Myocyte (in vitro differentiated cells): ENCODE measurements around the gene RNF130. TPM values are rescaled to one million over a fixed set of nuclear protein-coding genes. Genes with fewer than 3 reads are reported as not detected.
"Not testable (repeated sequence)": the region's sequence is repeated elsewhere in the genome, so short reads cannot be mapped to it uniquely, and the experiment has no call there.

Experiments
- DNase-seq: peaks from one replicate; pipeline ENCODE4 v3.0.0-alpha.2; 2012; ENCODE audit warnings: low read depth
- total RNA-seq: library from RNA; depleted of rRNA; stranded (reverse); fragments of >200 nt; gene quantifications from 2 replicates; pipeline ENCODE4 v1.2.3, GENCODE V29; 2014

The RNF130 gene
- total RNA-seq, 1 donor from 2014 or later, result 36.8 TPM

- no peak for DNase-seq
Measured at GRCh38 chr5:180103487-180104167, 32.1 kb upstream of the RNF130 start.

DNA sequence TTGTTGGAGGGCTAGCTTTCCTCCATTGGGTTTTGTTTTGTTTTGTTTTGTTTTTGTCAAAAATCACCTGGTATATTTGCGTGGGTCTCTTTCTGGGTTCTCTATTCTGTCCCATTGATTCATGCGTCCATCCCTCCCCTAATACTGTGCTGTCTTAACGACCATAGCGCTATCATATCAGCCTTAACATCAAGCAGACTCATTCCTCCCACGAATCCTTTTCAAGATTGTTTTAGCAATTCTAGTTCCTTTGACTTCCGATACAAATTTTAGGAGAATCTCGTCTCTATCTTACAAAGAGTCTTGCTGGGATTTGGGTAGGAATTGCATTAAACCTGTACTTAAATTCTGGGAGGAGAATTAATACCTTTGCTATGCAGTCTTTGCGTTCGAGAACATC lies 31.1 kb upstream of the RNF130 start:
- DNase-seq, result no peak

- no peak for DNase-seq
Measured at GRCh38 chr5:180101451-180102105, 30.0 kb upstream of the RNF130 start.

DNA sequence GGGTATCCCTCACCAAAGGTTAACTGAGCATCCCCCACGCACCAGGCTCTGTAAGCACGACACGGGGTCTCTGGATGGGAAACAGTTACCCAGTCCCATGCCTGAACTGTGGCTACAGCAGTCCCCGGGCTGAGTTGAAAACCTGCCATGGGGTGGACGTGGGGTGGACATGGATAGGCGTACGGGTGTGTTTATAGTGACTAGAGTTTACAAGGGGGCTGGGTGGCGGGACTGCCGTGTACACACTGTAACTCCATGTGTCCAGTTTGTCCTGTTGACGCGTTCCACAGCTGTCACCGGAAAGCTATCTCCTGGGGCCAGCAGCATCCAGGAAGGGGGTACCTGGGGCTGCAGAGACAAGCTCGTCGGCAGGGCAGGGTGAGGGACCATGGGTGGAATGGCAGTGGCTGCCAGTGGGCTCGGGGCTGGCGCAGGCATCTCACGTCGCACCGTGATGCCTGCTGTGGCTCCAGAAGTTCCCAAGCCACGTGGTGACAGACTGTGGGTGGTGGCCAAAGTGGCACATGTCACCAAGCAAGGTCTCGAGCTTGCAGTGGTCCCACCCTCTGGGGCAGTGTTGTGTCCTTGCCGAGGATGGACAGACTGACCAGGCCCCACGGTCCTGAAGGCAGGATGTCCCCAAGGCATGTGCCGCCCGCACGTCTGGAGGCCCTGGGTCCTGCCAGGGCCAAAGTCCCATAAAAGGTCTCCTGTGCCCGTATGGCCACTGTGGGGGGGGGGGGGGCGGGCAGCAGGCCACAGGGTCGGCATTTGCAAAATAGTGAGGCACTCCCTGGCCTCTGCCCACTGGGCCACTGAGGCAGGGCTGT lies 29.3 kb upstream of the RNF130 start:
- no peak for DNase-seq

DNA sequence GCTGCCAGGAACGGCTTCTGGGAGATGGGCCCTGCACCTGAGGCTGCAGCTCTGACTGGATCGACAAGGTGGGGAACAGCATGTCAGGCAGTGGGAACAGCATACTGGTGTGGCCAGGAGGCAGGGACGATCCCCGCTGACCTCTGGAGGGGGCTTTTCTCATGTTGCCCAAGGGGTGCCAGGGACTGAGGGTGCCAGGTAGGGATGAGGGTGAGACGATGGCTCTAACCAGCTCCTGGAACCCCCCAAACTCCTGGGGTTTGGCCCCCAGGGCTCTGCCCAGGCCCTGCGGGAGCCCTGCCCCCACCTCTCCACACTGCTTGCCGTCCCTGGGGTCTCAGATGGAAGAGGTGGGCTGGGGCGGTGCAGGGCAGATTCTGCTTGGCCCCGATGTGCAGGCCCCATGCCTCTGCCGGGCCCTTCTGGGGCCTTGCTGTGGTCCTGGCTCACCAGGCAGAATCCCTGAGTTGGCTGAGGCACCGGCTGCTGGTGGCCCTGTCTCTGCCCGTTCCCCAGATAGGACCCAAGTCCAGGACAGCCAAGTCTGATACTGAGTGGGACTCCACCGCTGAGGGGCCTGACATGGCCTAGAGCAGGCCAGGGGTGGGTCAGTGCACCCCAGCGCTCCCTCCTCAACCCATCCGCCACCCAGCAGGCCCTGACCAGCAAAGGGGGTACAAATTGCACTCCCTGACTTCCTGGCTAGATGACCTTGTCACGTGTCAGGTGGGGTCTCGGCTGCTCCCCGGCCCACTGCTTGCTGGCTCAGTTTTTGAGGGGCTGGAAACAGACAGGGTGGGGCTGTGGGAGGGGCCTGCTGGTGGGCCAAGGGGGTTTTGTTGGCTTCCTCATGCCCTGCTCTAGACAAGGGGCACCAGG lies 28.4 kb upstream of the RNF130 start:
- DNase-seq, result no peak

DNA sequence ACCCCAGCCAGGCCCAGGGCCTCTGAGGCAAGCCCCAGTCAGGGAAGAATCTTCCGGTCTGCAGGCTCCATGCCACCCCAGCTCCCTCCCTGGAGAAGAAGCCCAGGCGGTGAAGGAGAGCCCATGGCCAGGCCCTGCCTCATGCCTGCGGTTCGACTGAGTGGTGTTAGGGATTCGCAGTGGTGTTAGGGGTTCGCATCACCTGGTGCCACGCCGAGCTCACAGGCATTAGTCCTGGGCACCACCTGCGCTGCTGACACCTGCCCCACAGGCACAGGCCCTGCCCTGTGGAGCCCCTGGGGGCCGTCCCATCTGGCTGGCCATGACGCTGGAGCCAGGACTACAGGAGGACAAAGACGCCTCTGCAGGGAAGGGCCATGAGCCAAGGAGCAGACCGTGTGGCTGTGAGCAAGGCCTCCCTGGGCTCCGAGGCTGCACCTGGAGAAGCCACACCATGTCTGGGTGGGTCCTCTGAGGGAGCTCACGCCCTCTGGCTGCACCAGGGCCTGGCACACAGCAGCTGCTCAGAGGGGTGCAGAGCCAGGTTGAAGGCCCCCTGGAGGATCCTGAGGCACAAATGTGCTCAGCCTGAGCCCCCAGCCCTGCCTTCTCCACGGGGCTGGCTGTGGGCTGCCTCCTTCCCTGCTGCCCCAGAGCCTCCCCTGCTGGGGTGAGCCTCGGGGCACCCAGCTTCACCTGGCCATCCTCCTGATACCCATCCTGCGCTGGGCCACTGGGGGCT lies 27.6 kb upstream of the RNF130 start:
- DNase-seq, result no peak

DNA sequence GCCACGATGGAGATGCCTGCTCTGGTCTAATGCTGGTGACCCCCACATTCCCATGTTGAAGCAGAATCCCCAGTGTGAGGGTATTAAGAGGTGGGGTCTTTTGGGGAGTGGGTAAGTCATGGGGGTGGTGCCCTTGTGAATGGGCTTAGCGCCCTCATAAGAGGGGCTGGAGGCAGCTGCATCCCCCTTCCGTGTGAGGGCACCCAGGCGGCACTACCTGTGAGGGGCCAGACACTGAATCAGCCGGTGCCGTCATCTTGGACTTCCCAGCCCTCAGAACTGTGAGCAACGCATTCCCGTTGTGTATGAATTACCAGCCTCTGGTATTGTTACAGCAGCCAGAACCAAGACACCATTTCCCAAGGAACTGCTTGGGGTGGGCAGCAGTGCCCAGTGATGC lies 27.0 kb upstream of the RNF130 start:
- DNase-seq, result no peak

DNA sequence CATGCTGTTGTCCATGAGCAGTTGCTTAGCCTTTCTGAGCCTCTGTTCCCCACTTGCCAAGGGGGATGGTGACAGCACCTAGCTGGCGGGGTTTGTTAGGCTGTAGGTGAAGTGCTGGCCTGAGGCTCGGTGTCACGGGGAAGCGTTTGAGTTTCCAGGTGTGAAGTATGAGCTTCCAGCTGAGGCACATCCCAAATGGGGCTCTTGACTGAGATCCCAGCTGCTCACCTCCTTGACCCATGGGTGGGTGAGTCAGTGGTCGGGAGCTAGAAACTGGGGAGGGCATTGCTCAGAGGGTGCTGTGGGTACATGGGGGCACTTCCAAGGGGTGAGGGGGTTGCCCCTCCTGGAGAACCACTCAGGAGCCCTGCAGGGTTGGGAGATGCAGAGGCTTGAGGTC lies 26.4 kb upstream of the RNF130 start:
- no peak for DNase-seq

GRCh38 chr5:180097163-180097894 lies 25.8 kb upstream of the RNF130 start:
- no peak for DNase-seq

GRCh38 chr5:180096616-180097015 lies 25.1 kb upstream of the RNF130 start:
- no peak for DNase-seq

- DNase-seq, result no peak
Measured at GRCh38 chr5:180095545-180095944, 24.0 kb upstream of the RNF130 start.

DNA sequence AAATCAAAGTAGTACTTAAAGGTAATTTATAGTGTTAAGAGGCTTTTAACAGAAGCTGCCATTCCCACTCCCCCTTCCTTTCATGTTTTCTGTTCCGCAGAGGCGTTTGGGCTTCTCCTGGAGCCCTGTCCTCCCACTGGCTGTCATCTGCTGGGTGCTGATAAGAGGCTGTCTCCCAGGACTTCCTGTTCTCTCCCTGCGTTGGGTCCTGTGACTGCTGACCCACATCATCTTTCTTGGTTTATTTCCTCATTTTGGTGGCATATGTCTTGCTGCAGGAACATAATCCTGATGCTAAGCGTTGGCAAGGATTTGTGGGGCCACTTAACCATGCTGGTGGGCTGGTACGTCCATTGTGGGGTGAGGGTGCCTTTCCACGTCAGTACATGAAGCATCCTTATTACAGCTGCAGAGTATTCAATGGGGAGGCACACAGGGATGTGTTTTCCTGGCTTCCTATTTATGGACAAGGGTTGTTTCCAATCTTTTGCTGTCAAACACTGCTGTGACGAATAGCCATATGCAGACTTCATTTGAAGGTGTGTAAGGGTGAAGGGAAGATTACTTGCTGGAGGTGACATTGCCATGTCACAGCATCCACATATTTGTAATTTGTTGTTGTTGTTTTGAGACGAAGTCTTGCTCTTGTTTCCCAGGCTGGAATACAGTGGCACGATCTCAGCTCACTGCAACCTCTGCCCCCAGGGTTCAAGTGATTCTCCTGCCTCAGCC lies 22.3 kb upstream of the RNF130 start:
- no peak for DNase-seq

- DNase-seq, result no peak
Measured at GRCh38 chr5:180093241-180093640, 21.7 kb upstream of the RNF130 start.

DNA sequence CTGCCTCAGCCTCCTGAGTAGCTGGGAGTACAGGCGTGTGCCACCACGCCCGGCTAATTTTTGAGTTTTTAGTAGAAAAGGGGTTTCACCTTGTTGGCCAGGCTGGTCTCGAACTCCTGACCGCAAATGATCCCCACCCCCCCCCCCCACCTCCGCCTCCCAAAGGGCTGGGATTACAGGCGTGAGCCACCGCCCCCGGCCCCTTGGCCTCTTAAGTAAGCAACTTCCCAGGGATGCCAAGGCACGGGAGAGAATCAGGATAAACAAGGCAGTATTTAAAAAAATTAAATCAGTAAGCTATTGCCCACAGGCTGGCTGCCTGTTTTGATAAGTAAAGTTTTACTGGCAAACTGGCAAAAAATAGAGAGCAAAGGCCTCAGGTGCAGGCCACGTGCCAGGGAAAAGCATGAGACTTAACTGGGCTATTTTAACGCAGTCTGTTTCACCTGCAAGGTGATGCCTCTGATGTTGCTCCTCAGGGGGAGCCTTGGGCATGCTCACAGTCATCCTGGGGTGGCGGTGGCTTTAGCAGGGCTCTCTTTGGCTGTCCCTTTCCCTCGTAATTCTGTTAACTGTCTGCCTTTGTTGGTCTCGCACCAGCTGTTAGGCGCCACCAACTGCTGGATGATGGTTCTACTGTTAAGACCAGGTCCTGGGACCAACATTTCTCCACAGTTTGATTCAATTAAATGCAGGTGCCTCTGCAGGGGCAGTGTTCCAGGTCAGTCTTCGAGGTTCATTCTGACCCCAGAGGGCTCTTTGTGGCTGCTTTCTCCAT lies 19.4 kb upstream of the RNF130 start:
- peak; percentile 52 for DNase-seq

DNA sequence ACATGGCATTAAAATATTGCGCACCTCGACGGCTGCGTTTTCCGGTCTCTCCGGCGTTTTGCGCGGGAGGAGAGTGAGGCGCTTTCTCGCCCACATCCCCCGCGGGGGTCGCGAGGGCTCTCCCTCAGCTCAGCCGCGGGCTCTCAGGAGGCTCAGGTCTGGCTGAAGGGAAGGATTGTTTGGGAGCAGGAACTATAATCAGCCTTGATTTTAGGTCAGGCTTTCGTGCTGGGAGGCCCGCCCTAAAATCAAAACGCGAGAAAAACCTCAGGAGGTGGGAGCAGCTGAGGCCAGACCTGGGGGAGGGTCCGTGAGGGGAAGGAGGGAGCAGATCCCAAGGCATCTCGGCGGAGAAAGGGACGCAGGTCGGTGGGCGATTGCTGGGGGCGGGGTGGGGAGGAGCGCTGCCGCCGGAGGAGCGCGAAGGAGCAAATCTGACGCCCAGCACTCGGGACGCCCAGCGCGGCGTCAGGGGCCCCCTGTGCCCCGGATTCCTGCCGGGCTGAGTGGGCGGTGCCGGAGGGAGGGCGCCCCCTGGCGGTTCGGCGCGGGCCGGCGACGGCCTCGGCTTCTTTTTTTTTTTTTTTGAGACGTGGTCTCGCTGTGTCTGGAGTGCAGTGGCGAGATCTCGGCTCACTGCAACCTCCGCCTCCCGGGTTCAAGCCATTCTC lies 18.7 kb upstream of the RNF130 start:
- DNase-seq, result peak; percentile 59

GRCh38 chr5:180089628-180090027 lies 18.1 kb upstream of the RNF130 start:
- not testable (repeated sequence) for DNase-seq

DNA sequence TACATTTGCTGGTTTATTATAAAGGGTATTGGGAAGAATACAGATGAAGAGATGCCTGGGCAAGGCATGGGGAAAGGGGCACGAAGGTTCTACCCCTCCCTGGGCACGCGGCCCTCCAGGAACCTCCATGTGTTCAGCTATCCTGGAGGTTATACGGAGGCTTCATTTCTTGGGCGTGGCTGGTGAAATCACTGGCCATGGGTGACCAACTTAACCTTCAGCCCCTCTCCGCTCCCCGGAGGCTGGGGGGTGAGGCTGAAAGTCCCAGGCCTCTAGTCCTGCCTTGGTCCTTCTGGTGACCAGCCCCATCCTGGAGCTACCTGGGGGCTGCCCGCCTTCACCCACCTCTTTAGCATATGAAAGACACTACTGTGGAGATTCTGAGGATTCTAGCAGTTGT lies 17.0 kb upstream of the RNF130 start:
- DNase-seq, result no peak
